Gastrocnemius medialis (tissue), 4 donors: ENCODE measurements around the gene KRT83. TPM values are rescaled to one million over a fixed set of nuclear protein-coding genes. Genes with fewer than 3 reads are reported as not detected.

Experiments used
- ATAC-seq, 2 donors: fragments of 150-250 bp; one replicate each; pipeline ENCODE4 v1.9.1; 2016
- DNase-seq, 2 donors: peaks; one replicate each; pipeline ENCODE4 v3.0.0-alpha.2; 2019
- H3K27ac ChIP-seq, 4 donors: fragments of 200-600 bp; sonication (generic); 1 replicate in 1 of 4; 2 replicates in 3 of 4; pipeline ENCODE4 v1.5.1; 2016 to 2018; ENCODE audit warnings: mild to moderate bottlenecking in 2 of 4, moderate library complexity in 1 of 4
- H3K27me3 ChIP-seq, 3 donors: fragments of 200-600 bp; sonication (generic) in 2 of 3; 1 replicate in 1 of 3; 2 replicates in 2 of 3; pipeline versions ENCODE4 v1.5.1 to v1.6.0; 2016 to 2019; ENCODE audit warnings: mild to moderate bottlenecking in 1 of 3, moderate library complexity in 1 of 3
- H3K36me3 ChIP-seq, 2 donors: fragments of 200-600 bp; sonication (generic) in 1 of 2; one replicate each; pipeline ENCODE4 v1.5.1; 2017 to 2018
- H3K4me1 ChIP-seq, 2 donors: fragments of 200-600 bp; sonication (generic) in 1 of 2; one replicate each; pipeline ENCODE4 v1.5.1; 2016 to 2017; ENCODE audit warnings: mild to moderate bottlenecking in 2 of 2
- H3K4me3 ChIP-seq, 4 donors: fragments of 200-600 bp; sonication (generic) in 3 of 4; 1 replicate in 1 of 4; 2 replicates in 3 of 4; pipeline ENCODE4 v1.5.1; 2016 to 2019; ENCODE audit warnings: mild to moderate bottlenecking in 2 of 4
- H3K9me3 ChIP-seq, 3 donors: fragments of 200-600 bp; sonication (generic) in 2 of 3; 1 replicate in 1 of 3; 2 replicates in 2 of 3; pipeline ENCODE4 v1.5.1; 2016 to 2019
- POLR2A ChIP-seq, 2 donors: fragments of 450-650 bp; IDR thresholded peaks; one replicate each; pipeline ENCODE4 v1.6.1; 2017; ENCODE audit warnings: antibody characterized with exemption in 2 of 2, mild to moderate bottlenecking in 2 of 2, moderate library complexity in 2 of 2
- in situ Hi-C, 4 donors: fragments of 200-750 bp; cut with MboI; loops; one replicate each; pipeline versions ENCODE4 v1.15.0 to v1.8.0; 2017; ENCODE audit warnings: low sequenced_read_pairs in 4 of 4
- intact Hi-C: fragments of 100-400 bp; cut with DNase I; formaldehyde crosslinking; loops from one replicate; pipeline ENCODE4 v1.15.1; 2023; ENCODE audit warnings: low total_unique reads
- total RNA-seq, 4 donors: library from RNA; depleted of rRNA; stranded (reverse); fragments of >200 nt; gene quantifications; one replicate each; pipeline versions ENCODE4 v1.1.0 to v1.2.3, GENCODE V29; 2016
- TF ChIP-seq, protein P1 (sequence below), 5 experiments: fragments of 450-650 bp in 3 of 5; fragments of 200-600 bp in 2 of 5; sonication (generic) in 2 of 5; IDR thresholded peaks in 4 of 5; conservative IDR thresholded peaks in 1 of 5; 1 replicate in 4 of 5; 2 replicates in 1 of 5; pipeline ENCODE4 v1.5.1; 2016 to 2019; ENCODE audit warnings: antibody characterized with exemption in 5 of 5, mild to moderate bottlenecking in 3 of 5, moderate library complexity in 3 of 5

Gene KRT83
- total RNA-seq, 4 donors from 2014 or later, result 0.13 TPM; not detected in 3

DNA sequence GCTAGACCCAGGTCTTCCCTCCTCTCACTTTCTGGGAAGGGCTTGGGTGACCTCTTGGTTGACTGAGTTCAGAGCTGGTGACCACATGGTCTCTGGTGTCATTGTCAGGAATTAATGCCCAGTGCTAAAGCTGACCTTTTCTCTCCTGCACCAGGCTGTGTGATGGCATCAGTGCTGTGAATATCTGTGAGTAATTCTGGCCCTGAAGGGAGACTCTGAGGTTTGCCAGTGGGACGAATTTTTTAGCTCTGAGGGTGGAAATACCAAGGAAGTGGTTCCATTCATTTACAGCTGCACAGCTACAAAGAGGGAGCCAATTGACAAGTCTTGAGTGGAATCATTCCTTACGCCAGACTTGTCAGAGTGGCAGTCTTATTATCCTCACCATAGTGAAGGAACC is 53.0 kb downstream of the KRT83 start:
- Histone ChIP-seq H3K4me1 (no peaks in the 10 kb centered on the region), H3K27me3 (no peaks in the 10 kb centered on the region), H3K36me3 (no peaks in the 10 kb centered on the region), H3K27ac (no peak overlapping the region), H3K9me3 (no peaks in the 10 kb centered on the region), H3K4me3 (no peak overlapping the region)
- DNase-seq (peak in 1 of 2 donors; percentile 2), ATAC-seq (no peak)
- no peak for TF ChIP-seq POLR2A (IDR thresholded peaks at IDR 0.05)
- TF ChIP-seq, protein P1, sequence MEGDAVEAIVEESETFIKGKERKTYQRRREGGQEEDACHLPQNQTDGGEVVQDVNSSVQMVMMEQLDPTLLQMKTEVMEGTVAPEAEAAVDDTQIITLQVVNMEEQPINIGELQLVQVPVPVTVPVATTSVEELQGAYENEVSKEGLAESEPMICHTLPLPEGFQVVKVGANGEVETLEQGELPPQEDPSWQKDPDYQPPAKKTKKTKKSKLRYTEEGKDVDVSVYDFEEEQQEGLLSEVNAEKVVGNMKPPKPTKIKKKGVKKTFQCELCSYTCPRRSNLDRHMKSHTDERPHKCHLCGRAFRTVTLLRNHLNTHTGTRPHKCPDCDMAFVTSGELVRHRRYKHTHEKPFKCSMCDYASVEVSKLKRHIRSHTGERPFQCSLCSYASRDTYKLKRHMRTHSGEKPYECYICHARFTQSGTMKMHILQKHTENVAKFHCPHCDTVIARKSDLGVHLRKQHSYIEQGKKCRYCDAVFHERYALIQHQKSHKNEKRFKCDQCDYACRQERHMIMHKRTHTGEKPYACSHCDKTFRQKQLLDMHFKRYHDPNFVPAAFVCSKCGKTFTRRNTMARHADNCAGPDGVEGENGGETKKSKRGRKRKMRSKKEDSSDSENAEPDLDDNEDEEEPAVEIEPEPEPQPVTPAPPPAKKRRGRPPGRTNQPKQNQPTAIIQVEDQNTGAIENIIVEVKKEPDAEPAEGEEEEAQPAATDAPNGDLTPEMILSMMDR (IDR thresholded peaks at IDR 0.05 in 4 of 5, conservative IDR thresholded peaks at IDR 0.05 in 1 of 5), result no peak
- in situ Hi-C loops (no loop called here), intact Hi-C loops (no loop called here)

DNA sequence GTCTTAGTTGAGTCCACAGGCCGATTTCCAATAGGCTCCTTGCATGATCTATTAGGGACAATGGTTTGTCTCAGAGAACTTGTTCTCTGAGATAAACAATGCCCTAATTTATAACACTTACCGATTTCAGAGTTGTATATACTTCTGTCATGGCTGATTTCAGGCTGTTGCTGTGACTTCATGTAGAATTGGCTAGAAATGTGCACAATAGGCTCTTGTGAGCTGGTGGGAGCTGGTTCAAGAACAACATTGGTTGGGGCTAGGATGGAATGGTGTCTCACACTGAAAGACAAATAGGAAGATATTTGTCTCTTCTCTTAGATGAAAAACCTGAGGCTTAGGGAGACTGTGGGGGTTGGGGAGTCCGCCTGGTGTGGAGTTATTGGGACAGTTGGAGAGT is 53.5 kb downstream of the KRT83 start:
- Histone ChIP-seq H3K9me3 (no peaks in the 10 kb centered on the region), H3K4me3 (no peak overlapping the region), H3K4me1 (no peaks in the 10 kb centered on the region), H3K27me3 (no peaks in the 10 kb centered on the region), H3K36me3 (no peaks in the 10 kb centered on the region), H3K27ac (no peak overlapping the region)
- ATAC-seq, result no peak
- no peak for TF ChIP-seq POLR2A (IDR thresholded peaks at IDR 0.05)
- TF ChIP-seq, protein P1 (IDR thresholded peaks at IDR 0.05 in 4 of 5, conservative IDR thresholded peaks at IDR 0.05 in 1 of 5), result no peak
- intact Hi-C loops (no loop called here), in situ Hi-C loops (no loop called here)
- DNase-seq, result no peak

DNA sequence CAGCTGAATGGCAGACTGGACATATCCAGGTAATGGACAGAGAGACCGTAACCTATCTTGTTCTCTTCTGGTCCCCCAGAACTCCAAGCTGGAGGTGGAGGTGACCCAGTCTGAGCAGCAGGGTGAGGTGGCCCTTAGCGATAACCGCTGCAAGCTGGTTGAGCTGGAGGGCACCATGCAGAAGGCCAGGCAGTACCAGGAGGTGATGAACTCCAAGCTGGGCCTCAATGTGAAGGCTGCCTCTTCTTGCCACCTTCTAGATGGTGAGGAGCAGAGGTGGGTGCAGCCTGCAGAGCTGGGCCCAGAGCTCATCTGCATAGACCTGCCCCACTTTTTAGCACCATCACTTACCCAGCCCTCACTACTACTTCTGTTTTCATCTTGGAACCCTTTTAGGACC is 53.9 kb downstream of the KRT83 start:
- Histone ChIP-seq H3K27me3 (peaks cover 0 to 2% (median 0%) of the 10 kb centered on the region in 3 donors), H3K4me3 (no peak overlapping the region)
- in situ Hi-C loops, result no loop called here

DNA sequence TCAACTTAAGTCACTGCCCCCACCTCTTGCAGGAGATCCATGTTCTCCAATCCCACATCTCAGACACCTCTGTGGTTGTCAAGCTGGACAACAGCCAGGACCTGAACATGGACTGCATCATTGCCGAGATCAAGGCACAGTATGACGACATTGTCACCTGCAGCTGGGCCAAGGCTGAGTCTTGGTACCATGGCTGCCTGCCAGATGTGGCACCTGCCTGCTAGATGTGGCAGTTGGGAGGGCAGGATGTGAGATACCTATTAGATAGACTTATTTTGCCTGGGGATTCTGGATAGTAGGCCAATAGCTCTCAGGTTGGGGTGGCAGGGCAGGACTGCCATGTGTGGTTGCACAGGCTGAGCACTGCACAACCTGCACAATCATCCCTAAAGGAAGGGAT is 54.7 kb downstream of the KRT83 start:
- Histone ChIP-seq H3K4me3 (no peak overlapping the region), H3K36me3 (no peaks in the 10 kb centered on the region), H3K27me3 (peaks cover 0 to 2% (median 0%) of the 10 kb centered on the region in 3 donors), H3K27ac (no peak overlapping the region), H3K4me1 (no peaks in the 10 kb centered on the region), H3K9me3 (no peaks in the 10 kb centered on the region)
- no peak for DNase-seq
- intact Hi-C loops (no loop called here), in situ Hi-C loops (no loop called here)
- no peak for ATAC-seq
- no peak for TF ChIP-seq POLR2A (IDR thresholded peaks at IDR 0.05)
- TF ChIP-seq, protein P1 (IDR thresholded peaks at IDR 0.05 in 4 of 5, conservative IDR thresholded peaks at IDR 0.05 in 1 of 5), result no peak

More for the DNA sequence above, 53.9 kb downstream of the KRT83 start:
- no peak for TF ChIP-seq POLR2A (IDR thresholded peaks at IDR 0.05)
- TF ChIP-seq, protein P1 (IDR thresholded peaks at IDR 0.05 in 4 of 5, conservative IDR thresholded peaks at IDR 0.05 in 1 of 5), result no peak
- H3K27ac ChIP-seq, result no peak overlapping the region
- intact Hi-C loops, result no loop called here
- no peaks in the 10 kb centered on the region for H3K4me1 ChIP-seq
- H3K9me3 ChIP-seq, result no peaks in the 10 kb centered on the region
- peak in 1 of 2 donors; percentile 1 for DNase-seq
- H3K36me3 ChIP-seq, result no peaks in the 10 kb centered on the region
- ATAC-seq, result no peak

DNA sequence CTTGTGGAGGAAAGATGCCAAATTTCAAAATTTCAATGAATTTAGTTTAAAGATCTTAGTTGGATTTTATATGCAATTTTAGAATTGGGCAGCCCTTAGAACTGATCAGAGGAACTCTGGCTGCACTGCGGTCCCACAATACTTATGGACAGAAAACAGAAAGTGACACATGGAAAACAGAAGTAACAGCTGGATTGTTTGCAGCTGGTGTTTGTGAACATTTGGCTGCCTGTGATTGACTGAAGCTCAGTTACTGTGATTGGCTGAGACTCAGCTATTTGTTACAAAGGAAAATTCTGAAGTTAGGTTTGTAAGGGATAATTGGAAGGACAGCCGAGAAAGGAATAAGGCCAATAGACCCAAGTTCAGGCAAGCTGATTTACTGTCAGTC is 56.8 kb downstream of the KRT83 start:
- no peak for DNase-seq
- Histone ChIP-seq H3K27ac (no peak overlapping the region), H3K4me3 (no peak overlapping the region), H3K4me1 (no peaks in the 10 kb centered on the region), H3K36me3 (no peaks in the 10 kb centered on the region), H3K9me3 (no peaks in the 10 kb centered on the region), H3K27me3 (peaks cover 0 to 5% (median 2%) of the 10 kb centered on the region in 3 donors)
- in situ Hi-C loops, result no loop called here
- TF ChIP-seq POLR2A (IDR thresholded peaks at IDR 0.05), result no peak
- TF ChIP-seq, protein P1 (IDR thresholded peaks at IDR 0.05 in 4 of 5, conservative IDR thresholded peaks at IDR 0.05 in 1 of 5), result no peak
- intact Hi-C loops, result no loop called here
- ATAC-seq, result peak; percentile 36 to 42
